HCT116 (cell line): ENCODE measurements around the gene NXPH1.

Experiments used
- CEBPB ChIP-seq: IDR thresholded peaks from 2 replicates; pipeline ENCODE4 v1.6.1; 2012; ENCODE audit warnings: low read depth
- CTCF ChIP-seq, 3 experiments: fragments of 200-600 bp in 1 of 3; sonication (generic) in 1 of 3; IDR thresholded peaks in 2 of 3; conservative IDR thresholded peaks in 1 of 3; 2 replicates each; pipeline ENCODE4 v1.5.1; 2012 to 2017; ENCODE audit warnings: low read depth in 2 of 3, low read length in 2 of 3, antibody characterized with exemption in 1 of 3, borderline replicate concordance in 1 of 3, control low read depth in 1 of 3, mild to moderate bottlenecking in 1 of 3, mixed read lengths in 1 of 3, mixed run types in 1 of 3, moderate library complexity in 1 of 3; ENCODE audit not compliant: insufficient read depth in 1 of 3
- EZH2 ChIP-seq: fragments of 200-600 bp; sonication (generic); IDR thresholded peaks from 2 replicates; pipeline ENCODE4 v1.6.1; 2017; ENCODE audit warnings: antibody characterized with exemption, mixed run types
- POLR2A ChIP-seq: IDR thresholded peaks from 2 replicates; pipeline ENCODE4 v1.7.0; 2011; ENCODE audit warnings: borderline replicate concordance; ENCODE audit not compliant: insufficient read depth, insufficient read length; ENCODE audit errors: extremely low read depth
- POLR2AphosphoS5 ChIP-seq: IDR thresholded peaks from 2 replicates; pipeline ENCODE4 v1.6.1; 2011; ENCODE audit warnings: mild to moderate bottlenecking, low read depth, low read length, moderate library complexity

- no peak for TF ChIP-seq EZH2
- no peak for TF ChIP-seq POLR2AphosphoS5
- TF ChIP-seq CTCF (IDR thresholded peaks at IDR 0.05 in 2 of 3, conservative IDR thresholded peaks at IDR 0.05 in 1 of 3; ENCODE audit: borderline replicate concordance in 1 of 3, insufficient read depth in 1 of 3, low read depth in 2 of 3, low read length in 2 of 3), result no peak
- TF ChIP-seq CEBPB, result no peak
- no peak for TF ChIP-seq POLR2A
Observed at GRCh38 chr7:8773518-8773917, 340.1 kb downstream of the NXPH1 start.
